ENCODE results near the gene GLI3. TPM values are rescaled to one million over a fixed set of nuclear protein-coding genes. Genes with fewer than 3 reads are reported as not detected.

The GLI3 gene
- total RNA-seq, 1 experiment from 2014 or later = 45.0 TPM

DNA sequence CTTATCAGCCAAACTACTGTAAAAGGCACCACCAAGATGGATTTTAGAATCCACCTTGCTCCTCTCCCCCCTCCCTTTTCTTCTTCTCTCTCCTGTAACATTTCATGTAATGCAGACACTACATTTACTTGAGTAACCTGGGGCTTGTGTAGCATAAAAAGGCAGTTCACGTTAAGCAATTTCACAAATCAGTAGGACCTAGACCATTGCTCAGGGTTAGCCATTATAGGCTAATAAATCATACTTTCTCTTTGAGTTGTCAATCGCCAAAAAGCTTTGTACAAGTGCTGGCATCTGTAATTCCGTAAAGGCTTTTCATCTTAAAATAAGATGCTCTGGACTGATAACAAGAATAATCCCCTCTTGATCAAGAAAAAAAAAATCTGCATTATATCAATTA, 224.7 kb downstream of the GLI3 start:
- peaks cover 26 to 35% (median 30%) of the 10 kb centered on the region in 3 experiments for H3K36me3 Mint-ChIP-seq (ENCODE audit: insufficient read depth in 1 of 3, low read depth in 3 of 3)
- H3K4ac ChIP-seq (ENCODE audit: low read depth, low read length) = no peak overlapping the region

More for the DNA sequence above, 224.7 kb downstream of the GLI3 start:
- Histone ChIP-seq H2BK12ac (ENCODE audit: insufficient read length, low read depth, low read length) (no peak overlapping the region), H3K23me2 (ENCODE audit: insufficient read length, low read depth, low read length, poor library complexity, severe bottlenecking) (no peaks in the 10 kb centered on the region), H3K9ac (ENCODE audit: extremely low read depth, insufficient read length, low read length) (no peak overlapping the region), H3T11ph (ENCODE audit: low read length) (no peak overlapping the region), H4K5ac (ENCODE audit: insufficient read length, low read depth, low read length) (no peak overlapping the region), H3K9me3 (ENCODE audit: control insufficient read depth, low read depth, low read length) (no peaks in the 10 kb centered on the region), H4K8ac (replicated peaks; ENCODE audit: insufficient read length, low read depth, low read length) (no peak overlapping the region), H3K23ac (ENCODE audit: insufficient read length, low read depth, low read length) (no peak overlapping the region), H3K18ac (ENCODE audit: insufficient read length, low read depth, low read length) (no peak overlapping the region), H3K4me2 (ENCODE audit: insufficient read depth, insufficient read length, low read length) (no peak overlapping the region), H4K20me1 (ENCODE audit: control insufficient read depth, insufficient read depth, insufficient read length) (no peaks in the 10 kb centered on the region), H3K79me2 (ENCODE audit: insufficient read depth, low read length) (no peaks in the 10 kb centered on the region), H2BK120ac (ENCODE audit: low read depth, low read length, poor library complexity, severe bottlenecking) (no peak overlapping the region), H3K79me1 (ENCODE audit: insufficient read depth, low read depth, low read length, poor library complexity, severe bottlenecking) (no peaks in the 10 kb centered on the region), H2BK5ac (ENCODE audit: insufficient read length, low read length) (no peak overlapping the region), H2BK20ac (ENCODE audit: low read depth, low read length, poor library complexity, severe bottlenecking) (no peak overlapping the region), H3K14ac (ENCODE audit: insufficient read depth, low read length) (no peak overlapping the region), H3K27ac (ENCODE audit: insufficient read length, low read depth, low read length) (no peak overlapping the region), H3K56ac (ENCODE audit: insufficient read length, low read depth, low read length) (no peak overlapping the region), H3K27me3 (ENCODE audit: insufficient read depth, low read length) (no peaks in the 10 kb centered on the region), H4K91ac (ENCODE audit: insufficient read length, low read depth, low read length) (no peak overlapping the region), H2BK15ac (ENCODE audit: low read depth, low read length) (no peak overlapping the region), H2AK5ac (ENCODE audit: insufficient read length, low read length) (no peak overlapping the region), H2AFZ (ENCODE audit: low read length) (no peak overlapping the region), H3K4me1 (ENCODE audit: insufficient read depth, low read length) (no peaks in the 10 kb centered on the region)
- H3K27me3 Mint-ChIP-seq (ENCODE audit: low read depth) = no peaks in the 10 kb centered on the region
- peaks cover 7 to 13% of the 10 kb centered on the region in 2 experiments for H3K4me1 Mint-ChIP-seq
- no peak for DNase-seq
- TF ChIP-seq, protein P1, sequence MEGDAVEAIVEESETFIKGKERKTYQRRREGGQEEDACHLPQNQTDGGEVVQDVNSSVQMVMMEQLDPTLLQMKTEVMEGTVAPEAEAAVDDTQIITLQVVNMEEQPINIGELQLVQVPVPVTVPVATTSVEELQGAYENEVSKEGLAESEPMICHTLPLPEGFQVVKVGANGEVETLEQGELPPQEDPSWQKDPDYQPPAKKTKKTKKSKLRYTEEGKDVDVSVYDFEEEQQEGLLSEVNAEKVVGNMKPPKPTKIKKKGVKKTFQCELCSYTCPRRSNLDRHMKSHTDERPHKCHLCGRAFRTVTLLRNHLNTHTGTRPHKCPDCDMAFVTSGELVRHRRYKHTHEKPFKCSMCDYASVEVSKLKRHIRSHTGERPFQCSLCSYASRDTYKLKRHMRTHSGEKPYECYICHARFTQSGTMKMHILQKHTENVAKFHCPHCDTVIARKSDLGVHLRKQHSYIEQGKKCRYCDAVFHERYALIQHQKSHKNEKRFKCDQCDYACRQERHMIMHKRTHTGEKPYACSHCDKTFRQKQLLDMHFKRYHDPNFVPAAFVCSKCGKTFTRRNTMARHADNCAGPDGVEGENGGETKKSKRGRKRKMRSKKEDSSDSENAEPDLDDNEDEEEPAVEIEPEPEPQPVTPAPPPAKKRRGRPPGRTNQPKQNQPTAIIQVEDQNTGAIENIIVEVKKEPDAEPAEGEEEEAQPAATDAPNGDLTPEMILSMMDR (conservative IDR thresholded peaks at IDR 0.05) = no peak
- peaks cover 5 to 8% of the 10 kb centered on the region in 2 experiments for H3K9me3 Mint-ChIP-seq
- WGBS (ENCODE audit: extremely low coverage, insufficient read length, low lambda C conversion rate) = no CpG with 5 or more reads among the region's 3 CpGs
- H3K27ac Mint-ChIP-seq = no peak overlapping the region
- H3K4me3 Mint-ChIP-seq = no peak overlapping the region
